G401 (cell line): ENCODE data around the gene GPC3. TPM values are rescaled to one million over a fixed set of nuclear protein-coding genes. Genes with fewer than 3 reads are reported as not detected.
"Not testable (repeated sequence)": the region's sequence is repeated elsewhere in the genome, so short reads cannot be mapped to it uniquely, and the experiment has no call there.

Experiments
- DNase-seq: peaks from one replicate; pipeline ENCODE4 v3.0.0-alpha.2; 2015; ENCODE audit warnings: low spot score
- in situ Hi-C: cut with HindIII; loops from 2 replicates; pipeline ENCODE4 v1.10.0; 2016; ENCODE audit warnings: low sequenced_read_pairs, mixed read lengths
- total RNA-seq: library from RNA; depleted of rRNA; stranded (reverse); fragments of >200 nt; shearing (Covaris generic); gene quantifications from 2 replicates; pipeline ENCODE4 v1.2.3, GENCODE V29; 2014

GPC3 gene
- total RNA-seq, 1 experiment from 2014 or later: 730 TPM

- in situ Hi-C loops: no loop called here
Observed at GRCh38 chrX:133649651-133650050, 335.7 kb downstream of the GPC3 start.

DNA sequence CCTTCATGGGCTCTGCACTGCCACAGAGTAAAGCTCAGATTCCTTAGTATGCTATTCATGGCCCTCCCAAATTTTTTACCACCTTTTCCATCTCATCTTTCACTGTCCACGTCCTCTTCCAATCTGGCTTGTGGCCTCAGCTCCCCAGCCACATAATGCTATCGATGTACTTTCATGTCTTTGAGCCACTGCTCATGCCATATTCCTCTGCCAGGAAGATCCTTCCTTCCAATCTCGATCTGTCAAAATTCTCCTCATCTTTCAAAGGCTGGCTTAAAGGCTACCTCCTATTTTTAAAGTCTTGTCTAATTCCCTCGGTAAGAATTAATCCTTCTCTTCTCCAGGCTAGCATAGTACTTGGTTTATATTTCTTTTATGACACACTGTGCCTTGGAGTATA lies 336.8 kb downstream of the GPC3 start:
- DNase-seq: no peak
- in situ Hi-C loops: no loop called here

More at GRCh38 chrX:133649651-133650050, 335.7 kb downstream of the GPC3 start:
- DNase-seq: no peak

- in situ Hi-C loops: no loop called here
- no peak for DNase-seq
Observed at GRCh38 chrX:133646719-133647116, 338.7 kb downstream of the GPC3 start.

DNA sequence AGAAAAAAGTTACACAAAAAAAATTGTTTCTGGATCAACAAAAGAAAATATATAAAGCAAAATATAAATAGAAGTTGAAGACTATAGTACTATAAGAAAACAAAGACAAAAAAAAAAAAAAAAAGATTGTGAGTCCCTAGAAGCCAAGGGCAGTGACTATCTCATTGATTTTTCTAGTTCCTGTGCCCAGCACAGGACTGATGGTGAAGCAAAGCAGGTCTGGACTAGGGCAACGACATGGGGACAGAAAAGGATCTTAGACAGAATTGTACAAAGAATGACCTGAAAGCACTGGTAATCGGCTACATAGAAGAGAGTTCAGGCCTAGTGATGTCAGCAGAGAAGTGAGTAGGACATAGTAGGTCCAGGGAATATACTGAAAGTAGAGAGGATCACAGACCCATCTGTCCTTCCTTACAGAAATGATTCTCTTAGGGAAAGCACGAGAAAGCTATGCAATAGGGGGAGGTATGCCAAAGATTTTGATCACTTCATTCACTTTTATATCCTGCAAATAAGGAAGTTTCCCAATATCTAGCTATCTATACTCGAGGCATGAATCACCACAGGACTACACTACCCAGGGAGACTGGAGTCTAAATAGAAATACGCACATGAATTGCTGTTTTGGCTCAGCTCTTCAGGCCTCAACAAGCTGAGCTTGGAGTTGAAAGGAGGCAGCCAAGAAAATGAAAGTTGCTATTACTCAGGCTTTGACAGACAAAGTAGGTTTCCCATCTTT lies 339.2 kb downstream of the GPC3 start:
- DNase-seq: no peak
- in situ Hi-C loops: no loop called here

DNA sequence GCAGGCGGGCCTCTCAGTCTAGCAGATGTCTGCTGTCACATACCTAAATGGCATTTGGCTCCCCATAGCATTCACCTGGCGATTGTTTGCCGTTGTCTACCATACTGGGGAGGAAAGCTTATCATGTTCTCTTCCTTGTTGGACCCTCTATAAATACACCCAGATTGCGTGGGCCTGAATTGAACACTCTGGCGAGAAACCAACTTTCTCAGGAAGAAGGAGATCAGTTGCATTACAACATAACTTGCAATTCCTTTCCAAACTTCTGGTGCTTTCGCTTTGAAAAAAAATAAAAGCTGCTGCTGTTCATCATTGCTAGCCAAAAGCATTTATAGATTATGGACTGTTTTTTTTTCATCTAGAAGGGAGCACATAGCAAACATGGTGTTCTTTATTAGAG lies 340.1 kb downstream of the GPC3 start:
- in situ Hi-C loops: no loop called here
- DNase-seq: no peak

- in situ Hi-C loops: no loop called here
- no peak for DNase-seq
Observed at GRCh38 chrX:133640161-133641015, 345.0 kb downstream of the GPC3 start.

- in situ Hi-C loops: no loop called here
- no peak for DNase-seq
Observed at GRCh38 chrX:133639726-133640125, 345.7 kb downstream of the GPC3 start.

- in situ Hi-C loops: no loop called here
Observed at GRCh38 chrX:133638285-133638684, 347.1 kb downstream of the GPC3 start.

DNA sequence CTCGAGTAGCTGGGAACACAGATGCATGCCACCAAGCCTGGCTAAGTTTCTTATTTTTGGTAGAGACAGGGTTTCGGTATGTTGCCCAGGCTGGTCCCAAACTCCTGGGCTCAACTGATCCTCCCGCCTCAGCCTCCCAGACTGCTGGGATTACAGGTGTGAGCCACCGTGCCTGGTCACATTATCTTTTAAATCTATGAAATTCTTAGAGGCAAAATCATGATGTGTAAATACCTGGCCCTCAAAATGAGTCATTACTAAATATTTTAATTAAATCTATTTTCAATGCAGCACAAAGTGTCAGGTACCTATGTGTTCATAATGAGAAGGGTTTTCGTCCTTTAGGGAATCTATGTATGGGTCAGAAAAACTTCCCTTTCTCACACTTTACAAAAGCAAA lies 347.6 kb downstream of the GPC3 start:
- in situ Hi-C loops: no loop called here
- no peak for DNase-seq

More at GRCh38 chrX:133638285-133638684, 347.1 kb downstream of the GPC3 start:
- no peak for DNase-seq

- DNase-seq: no peak
- in situ Hi-C loops: no loop called here
Observed at GRCh38 chrX:133636009-133636408, 349.4 kb downstream of the GPC3 start.

DNA sequence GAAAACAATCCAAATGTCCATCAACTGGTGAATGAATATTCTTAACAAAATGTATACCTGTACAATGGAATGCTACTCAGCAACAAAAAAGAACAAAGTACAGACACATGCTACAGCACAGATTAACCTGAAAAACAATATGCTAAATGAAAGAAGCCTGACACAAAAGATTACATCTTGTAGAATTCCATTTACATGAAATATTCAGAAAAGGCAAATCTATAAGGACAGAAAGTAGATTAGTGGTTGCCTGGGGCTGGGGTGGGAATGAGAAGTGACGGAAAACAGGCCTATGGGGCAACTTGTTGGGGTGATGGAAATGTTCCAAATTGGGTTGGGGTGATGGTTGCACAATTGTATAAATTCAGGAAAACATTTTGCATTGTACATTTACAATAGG lies 351.0 kb downstream of the GPC3 start:
- in situ Hi-C loops: no loop called here
- no peak for DNase-seq

- in situ Hi-C loops: no loop called here
- DNase-seq: no peak
Observed at GRCh38 chrX:133633950-133634349, 351.4 kb downstream of the GPC3 start.

GRCh38 chrX:133633162-133633561 lies 352.2 kb downstream of the GPC3 start:
- in situ Hi-C loops: no loop called here
- DNase-seq: no peak

- in situ Hi-C loops: no loop called here
Observed at GRCh38 chrX:133630362-133630761, 355.0 kb downstream of the GPC3 start.

GRCh38 chrX:133627673-133628072 lies 357.7 kb downstream of the GPC3 start:
- in situ Hi-C loops: no loop called here

More at GRCh38 chrX:133630362-133630761, 355.0 kb downstream of the GPC3 start:
- no peak for DNase-seq

DNA sequence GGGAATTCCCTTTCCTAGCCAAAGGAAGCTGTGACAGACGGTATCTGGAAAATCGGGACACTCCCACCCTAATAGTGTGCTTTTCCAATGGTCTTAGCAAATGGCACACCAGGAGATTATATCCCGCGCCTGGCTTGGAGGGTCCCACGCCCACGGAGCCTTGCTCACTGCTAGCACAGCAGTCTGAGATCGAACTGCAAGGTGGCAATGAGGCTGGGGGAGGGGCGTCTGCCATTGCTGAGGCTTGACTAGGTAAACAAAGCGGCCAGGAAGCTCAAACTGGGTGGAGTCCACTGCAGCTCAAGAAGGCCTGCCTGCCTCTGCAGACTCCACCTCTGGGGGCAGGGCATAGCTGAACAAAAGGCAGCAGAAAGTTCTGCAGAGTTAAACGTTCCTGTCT lies 364.0 kb downstream of the GPC3 start:
- DNase-seq, in situ Hi-C loops: not testable (repeated sequence)

More at GRCh38 chrX:133627673-133628072, 357.7 kb downstream of the GPC3 start:
- no peak for DNase-seq

- no peak for DNase-seq
Observed at GRCh38 chrX:133611676-133612075, 373.7 kb downstream of the GPC3 start.

GRCh38 chrX:133610056-133610455 lies 375.3 kb downstream of the GPC3 start:
- in situ Hi-C loops: no loop called here
- no peak for DNase-seq

More at GRCh38 chrX:133611676-133612075, 373.7 kb downstream of the GPC3 start:
- in situ Hi-C loops: no loop called here

- in situ Hi-C loops: no loop called here
Observed at GRCh38 chrX:133609166-133609565, 376.2 kb downstream of the GPC3 start.

GRCh38 chrX:133608406-133608805 lies 377.0 kb downstream of the GPC3 start:
- no peak for DNase-seq
- in situ Hi-C loops: no loop called here

More at GRCh38 chrX:133609166-133609565, 376.2 kb downstream of the GPC3 start:
- DNase-seq: no peak
